Measurements from ENCODE around the gene TMEM139.
A peak's percentile ranks its signal among the peaks of the same experiment; 100 is the strongest.
"Not testable (repeated sequence)": the region's sequence is repeated elsewhere in the genome, so short reads cannot be mapped to it uniquely, and the experiment has no call there.

The TMEM139 gene

DNA sequence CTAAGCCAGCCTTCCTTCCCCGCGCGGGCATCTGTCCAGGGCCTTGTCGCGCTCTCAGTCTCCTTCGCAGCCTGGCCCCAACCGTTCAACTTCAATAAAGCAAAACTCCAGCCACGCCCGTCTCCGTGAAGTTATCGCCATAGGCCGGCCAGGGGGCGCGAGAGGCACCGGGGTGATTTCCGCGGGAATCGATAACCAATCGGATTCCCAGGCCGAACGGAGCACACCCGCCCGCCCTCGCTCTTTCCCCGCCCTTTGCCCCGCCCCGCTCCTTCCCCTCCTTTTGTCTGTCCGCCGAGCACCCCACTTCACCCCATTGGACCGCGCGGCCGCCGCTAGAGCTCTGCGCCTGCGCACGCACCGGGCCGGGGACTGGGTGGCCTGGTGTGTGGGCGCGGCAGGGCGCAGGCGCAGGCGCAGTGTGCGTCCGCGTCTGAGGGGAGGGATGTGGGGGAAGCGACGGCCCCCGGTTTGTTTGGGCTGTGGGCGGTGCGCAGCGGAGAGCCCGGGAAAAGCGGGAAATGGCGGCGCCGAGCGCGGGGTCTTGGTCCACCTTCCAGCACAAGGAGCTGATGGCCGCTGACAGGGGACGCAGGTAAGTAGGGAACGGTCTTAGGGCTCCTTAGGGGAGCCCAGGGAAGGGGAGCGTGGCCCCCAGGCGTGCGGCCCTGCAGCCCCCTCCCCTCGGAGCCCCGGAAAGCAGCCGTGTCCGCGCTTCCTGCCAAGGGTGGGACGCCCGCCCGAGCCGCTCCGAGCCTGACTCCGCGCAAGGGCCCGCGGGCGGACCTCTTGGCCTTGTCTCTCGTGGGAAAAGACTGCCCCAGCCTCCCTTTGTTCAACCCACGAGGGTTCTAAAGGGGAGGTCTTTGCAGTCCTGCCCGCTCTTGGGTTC, 3.4 kb downstream of the TMEM139 start, which contains the start of gene CASP2:
Gene CASP2 (plus strand): TSS at position 417 of the 892 bp plus-strand sequence. CDS start 105 bp downstream, at position 522.
- DNase-seq (ENCODE audit: low spot score): peak; percentile 99
- H3K4me3 Mint-ChIP-seq: peak within 1 kb of the TSS; percentile 90
- peak within 1 kb of the TSS; percentile 92 for H3K27ac Mint-ChIP-seq
- H3K9me3 Mint-ChIP-seq: peaks cover 7% of the 10 kb centered on the region
- no peaks in the 10 kb centered on the region for H3K27me3 Mint-ChIP-seq (ENCODE audit: low read depth)
- H3K36me3 Mint-ChIP-seq (ENCODE audit: low read depth): peaks cover 45% of the 10 kb centered on the region
- peaks cover 41% of the 10 kb centered on the region for H3K4me1 Mint-ChIP-seq (ENCODE audit: low read depth)

- DNase-seq (ENCODE audit: low spot score): no peak
- Mint-ChIP-seq H3K36me3 (ENCODE audit: low read depth) (peaks cover 52% of the 10 kb centered on the region), H3K27ac (peak overlapping the region; percentile 69), H3K4me1 (ENCODE audit: low read depth) (peaks cover 38% of the 10 kb centered on the region), H3K27me3 (ENCODE audit: low read depth) (no peaks in the 10 kb centered on the region), H3K4me3 (peak overlapping the region; percentile 90), H3K9me3 (peaks cover 7% of the 10 kb centered on the region)
Observed at GRCh38 chr7:143288836-143289235, 4.1 kb downstream of the TMEM139 start.

- Mint-ChIP-seq H3K27me3 (ENCODE audit: low read depth) (no peaks in the 10 kb centered on the region), H3K36me3 (ENCODE audit: low read depth) (peaks cover 58% of the 10 kb centered on the region), H3K9me3 (peaks cover 7% of the 10 kb centered on the region), H3K4me3 (peak overlapping the region; percentile 90), H3K4me1 (ENCODE audit: low read depth) (peaks cover 40% of the 10 kb centered on the region), H3K27ac (peak overlapping the region; percentile 75)
- no peak for DNase-seq (ENCODE audit: low spot score)
Observed at GRCh38 chr7:143289421-143289820, 4.7 kb downstream of the TMEM139 start.

GRCh38 chr7:143289888-143290287, 5.1 kb downstream of the TMEM139 start:
- Mint-ChIP-seq H3K36me3 (ENCODE audit: low read depth) (peaks cover 62% of the 10 kb centered on the region), H3K4me1 (ENCODE audit: low read depth) (peaks cover 45% of the 10 kb centered on the region), H3K4me3 (peak overlapping the region; percentile 90), H3K27ac (peak overlapping the region; percentile 75)
- DNase-seq (ENCODE audit: low spot score); H3K9me3 Mint-ChIP-seq; H3K27me3 Mint-ChIP-seq (ENCODE audit: low read depth): not testable (repeated sequence)

DNA sequence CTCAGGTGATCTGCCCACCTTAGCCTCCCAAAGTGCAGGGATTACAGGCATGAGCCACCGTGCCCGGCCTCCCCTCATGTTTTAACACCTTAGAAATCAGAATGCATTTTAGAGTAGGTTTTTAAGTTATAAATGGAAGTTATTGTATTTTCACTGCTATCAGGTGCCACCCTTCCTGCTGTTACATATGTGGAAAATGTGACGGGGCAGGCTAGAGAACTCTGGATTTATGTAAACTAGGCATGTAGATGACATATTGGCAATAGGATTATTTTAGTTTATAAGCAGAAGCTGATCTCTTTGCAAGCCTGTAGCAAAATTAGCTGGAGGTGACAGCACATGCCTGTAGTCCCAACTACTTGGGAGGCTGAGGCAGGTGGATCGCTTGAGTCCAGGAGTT, 5.5 kb downstream of the TMEM139 start:
- peaks cover 48% of the 10 kb centered on the region for H3K4me1 Mint-ChIP-seq (ENCODE audit: low read depth)

DNA sequence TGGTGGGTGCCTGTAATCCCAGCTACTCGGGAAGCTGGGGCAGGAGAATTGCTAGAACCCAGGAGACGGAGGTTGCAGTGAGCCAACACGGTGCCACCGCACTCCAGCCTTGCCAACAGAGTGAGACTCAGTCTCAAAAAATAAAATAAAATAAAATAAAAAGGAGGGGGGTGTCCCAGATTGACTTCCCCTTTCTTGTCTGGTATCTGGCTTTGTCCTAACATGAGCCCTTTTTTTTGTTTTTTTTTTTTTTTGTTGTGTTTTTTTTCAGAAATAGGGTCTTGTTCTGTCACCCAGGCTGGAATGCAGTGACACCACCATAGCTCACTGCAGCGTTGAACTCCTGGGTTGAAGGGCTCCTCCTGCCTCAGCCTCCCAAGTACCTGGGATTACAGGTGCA, 8.1 kb downstream of the TMEM139 start:
- Mint-ChIP-seq H3K36me3 (ENCODE audit: low read depth) (peaks cover 81% of the 10 kb centered on the region), H3K27ac (no peak overlapping the region), H3K9me3 (peaks cover 1% of the 10 kb centered on the region), H3K27me3 (ENCODE audit: low read depth) (no peaks in the 10 kb centered on the region), H3K4me1 (ENCODE audit: low read depth) (peaks cover 59% of the 10 kb centered on the region), H3K4me3 (no peak overlapping the region)
- no peak for DNase-seq (ENCODE audit: low spot score)

More for the DNA sequence above, 5.5 kb downstream of the TMEM139 start:
- peaks cover 66% of the 10 kb centered on the region for H3K36me3 Mint-ChIP-seq (ENCODE audit: low read depth)
- H3K9me3 Mint-ChIP-seq: peaks cover 7% of the 10 kb centered on the region
- H3K4me3 Mint-ChIP-seq: peak overlapping the region; percentile 90
- no peak for DNase-seq (ENCODE audit: low spot score)
- H3K27me3 Mint-ChIP-seq (ENCODE audit: low read depth): no peaks in the 10 kb centered on the region
- peak overlapping the region; percentile 66 for H3K27ac Mint-ChIP-seq

DNA sequence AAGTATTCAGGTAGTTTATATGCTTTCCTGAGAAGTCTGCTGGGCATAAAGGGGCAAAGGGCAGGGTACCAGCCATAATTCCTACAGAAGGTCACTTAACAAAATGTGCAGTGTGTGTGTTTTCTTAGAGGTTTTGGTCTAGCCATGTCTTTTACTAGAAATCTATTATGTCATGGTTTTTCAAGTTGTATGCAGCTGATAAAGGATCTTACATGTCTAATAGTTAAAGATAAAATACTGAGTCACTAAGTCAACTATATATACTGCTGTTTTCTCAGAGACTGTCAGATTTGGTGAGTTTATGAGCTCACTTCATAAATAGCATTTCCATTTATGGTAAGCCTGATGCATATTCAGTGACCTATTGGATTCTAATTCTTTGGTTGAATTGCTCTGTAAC, 11.1 kb downstream of the TMEM139 start:
- H3K4me1 Mint-ChIP-seq (ENCODE audit: low read depth): peaks cover 57% of the 10 kb centered on the region
- peaks cover 88% of the 10 kb centered on the region for H3K36me3 Mint-ChIP-seq (ENCODE audit: low read depth)
- no peak for DNase-seq (ENCODE audit: low spot score)
- peak overlapping the region; percentile 14 for H3K27ac Mint-ChIP-seq
- peak overlapping the region; percentile 1 for H3K4me3 Mint-ChIP-seq
- no peaks in the 10 kb centered on the region for H3K9me3 Mint-ChIP-seq
- H3K27me3 Mint-ChIP-seq (ENCODE audit: low read depth): no peaks in the 10 kb centered on the region

DNA sequence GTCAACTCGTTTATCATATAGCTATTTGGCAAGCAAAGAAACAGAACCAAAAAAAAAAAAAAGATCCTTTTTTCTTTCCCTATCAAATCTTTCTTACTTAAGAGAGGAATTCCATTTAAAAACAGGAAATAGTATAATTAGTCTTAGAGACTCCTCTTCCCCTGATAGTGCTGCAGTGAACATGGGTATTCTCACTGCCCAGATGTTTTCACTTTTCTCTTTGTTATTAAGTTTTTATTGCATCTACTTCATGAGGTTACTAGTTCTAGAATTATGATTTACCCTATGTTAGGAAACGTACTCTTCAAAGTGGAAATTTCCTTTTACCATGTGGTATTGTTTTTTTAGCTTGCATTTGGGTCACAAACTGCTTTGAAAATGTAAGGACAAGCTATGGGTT, 11.9 kb downstream of the TMEM139 start:
- no peak overlapping the region for H3K4me3 Mint-ChIP-seq
- H3K36me3 Mint-ChIP-seq (ENCODE audit: low read depth): peaks cover 88% of the 10 kb centered on the region
- peaks cover 57% of the 10 kb centered on the region for H3K4me1 Mint-ChIP-seq (ENCODE audit: low read depth)
- H3K27me3 Mint-ChIP-seq (ENCODE audit: low read depth): no peaks in the 10 kb centered on the region
- no peak for DNase-seq (ENCODE audit: low spot score)
- peak overlapping the region; percentile 47 for H3K27ac Mint-ChIP-seq
- H3K9me3 Mint-ChIP-seq: no peaks in the 10 kb centered on the region

DNA sequence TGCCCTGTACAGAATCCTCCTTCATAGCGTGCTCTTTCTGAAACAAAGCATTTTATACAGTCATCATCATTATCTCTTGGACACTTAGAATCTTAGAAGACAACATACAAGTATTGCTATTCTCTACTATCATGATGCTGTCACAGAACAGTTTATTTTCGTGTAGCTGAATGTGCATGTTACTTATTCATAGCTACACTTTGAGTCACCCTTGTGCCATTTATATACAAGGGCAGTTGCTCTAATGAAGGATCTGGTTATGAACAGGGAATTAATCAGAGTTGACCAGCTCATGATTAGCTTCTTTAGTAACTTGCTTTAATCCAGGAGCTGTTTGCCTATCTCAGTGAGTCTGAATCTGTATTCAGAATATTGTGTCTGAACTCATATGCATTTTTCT, 14.6 kb downstream of the TMEM139 start:
- Mint-ChIP-seq H3K4me1 (ENCODE audit: low read depth) (peaks cover 47% of the 10 kb centered on the region), H3K9me3 (no peaks in the 10 kb centered on the region), H3K4me3 (no peak overlapping the region), H3K36me3 (ENCODE audit: low read depth) (peaks cover 88% of the 10 kb centered on the region), H3K27me3 (ENCODE audit: low read depth) (no peaks in the 10 kb centered on the region), H3K27ac (peak overlapping the region; percentile 38)
- no peak for DNase-seq (ENCODE audit: low spot score)

- H3K27me3 Mint-ChIP-seq (ENCODE audit: low read depth): no peaks in the 10 kb centered on the region
- H3K36me3 Mint-ChIP-seq (ENCODE audit: low read depth): peaks cover 86% of the 10 kb centered on the region
- no peak overlapping the region for H3K27ac Mint-ChIP-seq
- no peak overlapping the region for H3K4me3 Mint-ChIP-seq
- H3K4me1 Mint-ChIP-seq (ENCODE audit: low read depth): peaks cover 45% of the 10 kb centered on the region
- DNase-seq (ENCODE audit: low spot score): peak; percentile 33
- H3K9me3 Mint-ChIP-seq: no peaks in the 10 kb centered on the region
Observed at GRCh38 chr7:143299840-143300239, 15.1 kb downstream of the TMEM139 start.

- H3K4me3 Mint-ChIP-seq: no peak overlapping the region
- peaks cover 43% of the 10 kb centered on the region for H3K4me1 Mint-ChIP-seq (ENCODE audit: low read depth)
- no peaks in the 10 kb centered on the region for H3K9me3 Mint-ChIP-seq
- H3K27ac Mint-ChIP-seq: no peak overlapping the region
- DNase-seq (ENCODE audit: low spot score): no peak
- no peaks in the 10 kb centered on the region for H3K27me3 Mint-ChIP-seq (ENCODE audit: low read depth)
- peaks cover 84% of the 10 kb centered on the region for H3K36me3 Mint-ChIP-seq (ENCODE audit: low read depth)
Observed at GRCh38 chr7:143300959-143301935, 16.5 kb downstream of the TMEM139 start.

- DNase-seq (ENCODE audit: low spot score): no peak
- Mint-ChIP-seq H3K36me3 (ENCODE audit: low read depth) (peaks cover 87% of the 10 kb centered on the region), H3K27me3 (ENCODE audit: low read depth) (no peaks in the 10 kb centered on the region), H3K9me3 (peaks cover 9% of the 10 kb centered on the region), H3K27ac (no peak overlapping the region), H3K4me1 (ENCODE audit: low read depth) (peaks cover 51% of the 10 kb centered on the region), H3K4me3 (no peak overlapping the region)
Observed at GRCh38 chr7:143303733-143304132, 19.0 kb downstream of the TMEM139 start.

DNA sequence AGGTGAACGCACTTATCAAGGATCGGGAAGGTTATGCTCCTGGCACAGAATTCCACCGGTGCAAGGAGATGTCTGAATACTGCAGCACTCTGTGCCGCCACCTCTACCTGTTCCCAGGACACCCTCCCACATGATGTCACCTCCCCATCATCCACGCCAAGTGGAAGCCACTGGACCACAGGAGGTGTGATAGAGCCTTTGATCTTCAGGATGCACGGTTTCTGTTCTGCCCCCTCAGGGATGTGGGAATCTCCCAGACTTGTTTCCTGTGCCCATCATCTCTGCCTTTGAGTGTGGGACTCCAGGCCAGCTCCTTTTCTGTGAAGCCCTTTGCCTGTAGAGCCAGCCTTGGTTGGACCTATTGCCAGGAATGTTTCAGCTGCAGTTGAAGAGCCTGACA, 20.2 kb downstream of the TMEM139 start:
- no peaks in the 10 kb centered on the region for H3K27me3 Mint-ChIP-seq (ENCODE audit: low read depth)
- H3K36me3 Mint-ChIP-seq (ENCODE audit: low read depth): peaks cover 89% of the 10 kb centered on the region
- H3K27ac Mint-ChIP-seq: peak overlapping the region; percentile 33
- no peak overlapping the region for H3K4me3 Mint-ChIP-seq
- peaks cover 49% of the 10 kb centered on the region for H3K4me1 Mint-ChIP-seq (ENCODE audit: low read depth)
- no peak for DNase-seq (ENCODE audit: low spot score)
- peaks cover 9% of the 10 kb centered on the region for H3K9me3 Mint-ChIP-seq

Measured in T-helper 2 cell treated with Interferon-gamma antibody and Interleukin-4, amounts not matched to agents 5 μg/mL and 100 μg/mL, for 36 hours (primary cell).